Prostate gland (tissue), 2 donors: ENCODE measurements around the gene FBXO42.

Source experiments
- POLR2A ChIP-seq: fragments of 450-650 bp; IDR thresholded peaks from one replicate; pipeline ENCODE4 v1.6.1; 2016; ENCODE audit warnings: antibody characterized with exemption, mild to moderate bottlenecking
- TF ChIP-seq, protein P1 (sequence below), 4 experiments: fragments of 200-600 bp in 2 of 4; fragments of 450-650 bp in 2 of 4; sonication (generic) in 2 of 4; IDR thresholded peaks; 1 replicate in 3 of 4; 2 replicates in 1 of 4; pipeline ENCODE4 v1.5.1; 2016 to 2019; ENCODE audit warnings: antibody characterized with exemption in 4 of 4, mild to moderate bottlenecking in 2 of 4, moderate library complexity in 2 of 4

DNA sequence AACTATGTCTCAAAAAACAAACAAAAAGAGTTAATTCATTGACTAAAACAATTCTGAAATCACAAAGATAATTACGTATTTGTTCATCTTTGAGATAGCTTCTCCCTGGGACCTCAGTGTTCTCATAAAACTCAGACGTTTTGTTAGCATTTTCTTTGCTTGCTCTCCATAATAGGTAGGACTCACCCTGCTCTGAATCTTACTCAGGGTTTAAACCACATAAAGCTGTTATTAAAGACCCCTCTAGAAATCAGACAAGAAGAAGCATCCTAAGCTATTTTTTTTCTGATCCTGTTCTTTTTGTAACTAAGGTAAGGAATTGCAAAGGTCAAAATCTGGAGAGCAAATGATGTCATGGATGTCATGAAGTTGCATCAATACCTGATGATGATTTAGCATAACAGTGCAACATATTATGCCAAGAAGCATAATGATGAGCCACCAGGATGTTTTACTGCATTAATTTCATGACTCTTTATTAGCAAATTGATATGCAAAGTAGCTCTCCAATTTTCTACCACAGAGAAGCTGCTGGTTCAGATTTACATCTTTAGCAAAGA is 2.4 kb downstream of the FBXO42 start:
- TF ChIP-seq, protein P1, sequence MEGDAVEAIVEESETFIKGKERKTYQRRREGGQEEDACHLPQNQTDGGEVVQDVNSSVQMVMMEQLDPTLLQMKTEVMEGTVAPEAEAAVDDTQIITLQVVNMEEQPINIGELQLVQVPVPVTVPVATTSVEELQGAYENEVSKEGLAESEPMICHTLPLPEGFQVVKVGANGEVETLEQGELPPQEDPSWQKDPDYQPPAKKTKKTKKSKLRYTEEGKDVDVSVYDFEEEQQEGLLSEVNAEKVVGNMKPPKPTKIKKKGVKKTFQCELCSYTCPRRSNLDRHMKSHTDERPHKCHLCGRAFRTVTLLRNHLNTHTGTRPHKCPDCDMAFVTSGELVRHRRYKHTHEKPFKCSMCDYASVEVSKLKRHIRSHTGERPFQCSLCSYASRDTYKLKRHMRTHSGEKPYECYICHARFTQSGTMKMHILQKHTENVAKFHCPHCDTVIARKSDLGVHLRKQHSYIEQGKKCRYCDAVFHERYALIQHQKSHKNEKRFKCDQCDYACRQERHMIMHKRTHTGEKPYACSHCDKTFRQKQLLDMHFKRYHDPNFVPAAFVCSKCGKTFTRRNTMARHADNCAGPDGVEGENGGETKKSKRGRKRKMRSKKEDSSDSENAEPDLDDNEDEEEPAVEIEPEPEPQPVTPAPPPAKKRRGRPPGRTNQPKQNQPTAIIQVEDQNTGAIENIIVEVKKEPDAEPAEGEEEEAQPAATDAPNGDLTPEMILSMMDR (IDR thresholded peaks at IDR 0.05): no peak
- TF ChIP-seq POLR2A: no peak
